HUES6 (cell line): ENCODE results near the gene B2M.
"Not testable (repeated sequence)": the region's sequence is repeated elsewhere in the genome, so short reads cannot be mapped to it uniquely, and the experiment has no call there.

Experiments used
- H3K27ac ChIP-seq: 2 replicates; pipeline ENCODE4 v1.7.0; 2013; ENCODE audit warnings: low read depth, mild to moderate bottlenecking, low read length, inconsistent platforms
- H3K27me3 ChIP-seq: 2 replicates; pipeline ENCODE4 v1.6.1; 2013; ENCODE audit warnings: low read length; ENCODE audit not compliant: control insufficient read depth, insufficient read depth
- H3K36me3 ChIP-seq: 2 replicates; pipeline ENCODE4 v1.6.1; 2013; ENCODE audit warnings: low read length; ENCODE audit not compliant: control insufficient read depth, insufficient read depth
- H3K4me1 ChIP-seq: 2 replicates; pipeline ENCODE4 v1.6.1; 2013; ENCODE audit warnings: low read length; ENCODE audit not compliant: control insufficient read depth, insufficient read depth
- H3K4me3 ChIP-seq: 2 replicates; pipeline ENCODE4 v1.5.1; 2013; ENCODE audit warnings: low read depth, low read length
- H3K9ac ChIP-seq: one replicate; pipeline ENCODE4 v1.6.1; 2013; ENCODE audit warnings: mild to moderate bottlenecking, low read length
- H3K9me3 ChIP-seq: 2 replicates; pipeline ENCODE4 v1.6.1; 2013; ENCODE audit warnings: low read depth, low read length; ENCODE audit not compliant: control insufficient read depth, insufficient read depth

The B2M gene

DNA sequence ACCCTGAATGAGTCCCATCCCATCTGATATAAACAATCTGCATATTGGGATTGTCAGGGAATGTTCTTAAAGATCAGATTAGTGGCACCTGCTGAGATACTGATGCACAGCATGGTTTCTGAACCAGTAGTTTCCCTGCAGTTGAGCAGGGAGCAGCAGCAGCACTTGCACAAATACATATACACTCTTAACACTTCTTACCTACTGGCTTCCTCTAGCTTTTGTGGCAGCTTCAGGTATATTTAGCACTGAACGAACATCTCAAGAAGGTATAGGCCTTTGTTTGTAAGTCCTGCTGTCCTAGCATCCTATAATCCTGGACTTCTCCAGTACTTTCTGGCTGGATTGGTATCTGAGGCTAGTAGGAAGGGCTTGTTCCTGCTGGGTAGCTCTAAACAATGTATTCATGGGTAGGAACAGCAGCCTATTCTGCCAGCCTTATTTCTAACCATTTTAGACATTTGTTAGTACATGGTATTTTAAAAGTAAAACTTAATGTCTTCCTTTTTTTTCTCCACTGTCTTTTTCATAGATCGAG, 4.5 kb downstream of the B2M start:
- Histone ChIP-seq H3K4me1 (no peaks in the 10 kb centered on the region), H3K9me3 (no peaks in the 10 kb centered on the region), H3K9ac (no peak overlapping the region), H3K4me3 (no peak overlapping the region), H3K27me3 (peaks cover 10% of the 10 kb centered on the region), H3K36me3 (peaks cover 27% of the 10 kb centered on the region), H3K27ac (no peak overlapping the region)

DNA sequence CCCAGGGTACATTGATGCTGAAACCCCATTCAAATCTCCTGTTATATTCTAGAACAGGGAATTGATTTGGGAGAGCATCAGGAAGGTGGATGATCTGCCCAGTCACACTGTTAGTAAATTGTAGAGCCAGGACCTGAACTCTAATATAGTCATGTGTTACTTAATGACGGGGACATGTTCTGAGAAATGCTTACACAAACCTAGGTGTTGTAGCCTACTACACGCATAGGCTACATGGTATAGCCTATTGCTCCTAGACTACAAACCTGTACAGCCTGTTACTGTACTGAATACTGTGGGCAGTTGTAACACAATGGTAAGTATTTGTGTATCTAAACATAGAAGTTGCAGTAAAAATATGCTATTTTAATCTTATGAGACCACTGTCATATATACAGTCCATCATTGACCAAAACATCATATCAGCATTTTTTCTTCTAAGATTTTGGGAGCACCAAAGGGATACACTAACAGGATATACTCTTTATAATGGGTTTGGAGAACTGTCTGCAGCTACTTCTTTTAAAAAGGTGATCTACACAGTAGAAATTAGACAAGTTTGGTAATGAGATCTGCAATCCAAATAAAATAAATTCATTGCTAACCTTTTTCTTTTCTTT, 5.8 kb downstream of the B2M start:
- H3K36me3 ChIP-seq = peaks cover 27% of the 10 kb centered on the region
- no peak overlapping the region for H3K9ac ChIP-seq
- H3K9me3 ChIP-seq = no peaks in the 10 kb centered on the region
- no peak overlapping the region for H3K4me3 ChIP-seq
- no peak overlapping the region for H3K27ac ChIP-seq
- peaks cover 6% of the 10 kb centered on the region for H3K27me3 ChIP-seq
- no peaks in the 10 kb centered on the region for H3K4me1 ChIP-seq

DNA sequence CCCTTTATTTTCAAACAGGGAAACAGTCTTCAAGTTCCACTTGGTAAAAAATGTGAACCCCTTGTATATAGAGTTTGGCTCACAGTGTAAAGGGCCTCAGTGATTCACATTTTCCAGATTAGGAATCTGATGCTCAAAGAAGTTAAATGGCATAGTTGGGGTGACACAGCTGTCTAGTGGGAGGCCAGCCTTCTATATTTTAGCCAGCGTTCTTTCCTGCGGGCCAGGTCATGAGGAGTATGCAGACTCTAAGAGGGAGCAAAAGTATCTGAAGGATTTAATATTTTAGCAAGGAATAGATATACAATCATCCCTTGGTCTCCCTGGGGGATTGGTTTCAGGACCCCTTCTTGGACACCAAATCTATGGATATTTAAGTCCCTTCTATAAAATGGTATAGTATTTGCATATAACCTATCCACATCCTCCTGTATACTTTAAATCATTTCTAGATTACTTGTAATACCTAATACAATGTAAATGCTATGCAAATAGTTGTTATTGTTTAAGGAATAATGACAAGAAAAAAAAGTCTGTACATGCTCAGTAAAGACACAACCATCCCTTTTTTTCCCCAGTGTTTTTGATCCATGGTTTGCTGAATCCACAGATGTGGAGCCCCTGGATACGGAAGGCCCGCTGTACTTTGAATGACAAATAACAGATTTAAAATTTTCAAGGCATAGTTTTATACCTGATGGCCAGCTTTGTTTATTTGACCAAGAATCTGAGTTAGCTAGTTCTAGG, 7.0 kb downstream of the B2M start:
- H3K9ac ChIP-seq = no peak overlapping the region
- no peaks in the 10 kb centered on the region for H3K27me3 ChIP-seq
- H3K4me1 ChIP-seq = no peaks in the 10 kb centered on the region
- H3K9me3 ChIP-seq = no peaks in the 10 kb centered on the region
- H3K4me3 ChIP-seq = no peak overlapping the region
- H3K36me3 ChIP-seq = peaks cover 27% of the 10 kb centered on the region
- no peak overlapping the region for H3K27ac ChIP-seq

DNA sequence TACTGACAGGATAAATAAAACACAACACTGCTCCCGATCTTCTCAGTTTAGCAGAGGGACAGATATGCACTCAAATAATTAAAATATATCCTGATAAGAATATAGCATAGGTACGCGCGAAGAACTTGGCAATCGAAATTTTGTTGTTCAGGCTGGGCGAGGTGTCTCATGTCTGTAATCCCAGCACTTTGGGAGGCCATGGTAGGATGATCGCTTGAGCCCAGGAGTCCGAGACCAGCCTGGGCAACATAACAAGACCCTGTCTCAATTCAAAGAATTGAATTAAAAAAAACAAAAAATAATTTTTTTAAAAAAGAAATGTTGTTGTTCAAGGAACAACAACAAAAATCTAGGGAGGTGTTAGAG, 7.6 kb downstream of the B2M start:
- H3K27me3 ChIP-seq = no peaks in the 10 kb centered on the region
- no peaks in the 10 kb centered on the region for H3K9me3 ChIP-seq
- H3K27ac ChIP-seq = no peak overlapping the region
- H3K4me3 ChIP-seq = no peak overlapping the region
- peaks cover 27% of the 10 kb centered on the region for H3K36me3 ChIP-seq
- no peaks in the 10 kb centered on the region for H3K4me1 ChIP-seq
- H3K9ac ChIP-seq = no peak overlapping the region

DNA sequence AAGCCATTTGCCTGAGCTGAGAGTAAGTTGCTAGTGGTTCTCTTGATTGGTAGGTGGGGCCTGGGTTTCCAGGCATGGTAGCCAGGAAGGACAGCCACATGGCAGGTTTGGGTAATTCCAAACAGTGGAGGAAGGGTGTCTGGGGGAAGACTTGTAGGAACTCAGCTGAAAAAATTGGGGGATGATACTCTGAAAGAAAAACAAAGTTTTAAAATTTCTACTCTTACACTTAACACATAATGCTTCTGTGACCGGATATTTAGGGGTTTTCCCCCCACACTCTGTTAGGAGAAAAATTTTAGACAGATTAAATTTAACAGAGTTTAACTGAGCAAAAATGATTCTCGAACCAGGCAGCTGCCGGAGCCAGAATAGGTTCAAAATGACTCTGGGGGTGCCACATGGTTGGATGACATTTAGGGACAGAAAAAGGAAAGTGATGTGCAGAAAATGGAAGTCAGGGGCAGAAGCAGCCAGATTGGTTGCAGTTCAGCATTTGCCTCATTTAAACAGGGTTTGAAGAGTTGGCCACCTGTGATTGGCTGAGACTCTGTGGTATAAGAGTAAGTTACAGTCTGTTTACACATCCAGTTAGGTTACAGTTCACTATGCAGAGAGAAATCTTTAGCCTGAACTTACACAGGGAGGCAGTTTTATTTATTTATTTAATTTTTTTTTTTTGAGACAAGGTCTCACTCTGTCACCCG, 8.1 kb downstream of the B2M start:
- Histone ChIP-seq H3K4me3 (no peak overlapping the region), H3K36me3 (peaks cover 27% of the 10 kb centered on the region), H3K9me3 (no peaks in the 10 kb centered on the region), H3K27ac (no peak overlapping the region), H3K9ac (no peak overlapping the region), H3K4me1 (no peaks in the 10 kb centered on the region), H3K27me3 (no peaks in the 10 kb centered on the region)

DNA sequence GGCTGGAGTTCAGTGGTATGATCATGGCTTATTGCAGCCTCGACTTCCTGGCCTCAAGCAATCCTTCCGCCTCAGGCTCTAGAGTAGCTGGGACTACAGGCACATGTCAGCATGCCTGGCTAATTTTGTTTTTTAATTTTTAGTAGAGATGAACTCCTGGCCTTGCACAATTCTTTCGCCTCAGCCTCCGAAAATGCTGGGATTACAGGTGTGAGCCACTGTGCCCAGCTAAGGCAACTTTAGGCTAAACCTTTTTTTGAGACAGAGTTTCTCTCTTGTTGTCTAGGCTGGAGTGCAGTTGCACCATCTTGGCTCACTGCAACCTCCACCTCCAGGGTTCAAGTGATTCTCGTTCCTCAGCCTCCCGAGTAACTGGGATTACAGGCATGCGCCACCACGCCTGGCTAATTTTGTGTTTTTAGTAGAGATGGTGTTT, 8.7 kb downstream of the B2M start:
- H3K36me3 ChIP-seq = peaks cover 27% of the 10 kb centered on the region
- not testable (repeated sequence) for H3K4me3 ChIP-seq, H3K27ac ChIP-seq, H3K4me1 ChIP-seq, H3K27me3 ChIP-seq, H3K9me3 ChIP-seq, H3K9ac ChIP-seq

DNA sequence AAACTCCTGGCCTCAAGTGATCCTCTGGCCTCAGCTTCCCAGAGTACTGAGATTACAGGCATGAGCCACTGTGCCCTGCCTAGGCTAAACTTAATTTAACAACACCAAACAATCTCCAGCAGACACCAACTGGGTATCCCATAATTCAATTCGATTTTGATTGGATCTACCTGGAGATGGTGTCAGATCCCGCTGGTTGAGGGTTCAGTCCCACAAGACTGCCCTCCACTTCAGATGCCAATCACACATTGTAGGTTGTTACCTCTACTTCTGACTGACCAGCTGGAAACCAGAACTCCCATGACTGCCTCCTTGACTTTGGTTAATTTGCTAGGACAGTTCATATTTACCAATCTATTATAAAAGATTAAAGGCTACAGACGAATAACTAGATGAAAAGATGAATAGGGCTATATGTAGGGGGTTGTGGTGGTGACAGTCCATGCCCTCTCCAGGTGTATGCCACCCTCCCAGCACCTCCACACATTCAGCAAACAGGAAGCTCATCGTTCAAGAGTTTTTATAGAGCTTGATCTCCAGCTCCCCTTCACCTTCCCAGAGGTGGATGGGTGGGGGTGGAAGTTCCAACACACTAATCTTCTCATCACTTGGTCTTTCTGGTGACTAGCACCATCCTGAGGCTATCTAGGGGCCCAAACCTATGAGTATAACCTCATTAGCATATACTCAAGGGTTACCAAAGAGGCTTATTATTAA, 9.3 kb downstream of the B2M start:
- Histone ChIP-seq H3K27ac (no peak overlapping the region), H3K36me3 (peaks cover 21% of the 10 kb centered on the region), H3K9me3 (no peaks in the 10 kb centered on the region), H3K4me3 (no peak overlapping the region), H3K9ac (no peak overlapping the region), H3K27me3 (no peaks in the 10 kb centered on the region), H3K4me1 (no peaks in the 10 kb centered on the region)

DNA sequence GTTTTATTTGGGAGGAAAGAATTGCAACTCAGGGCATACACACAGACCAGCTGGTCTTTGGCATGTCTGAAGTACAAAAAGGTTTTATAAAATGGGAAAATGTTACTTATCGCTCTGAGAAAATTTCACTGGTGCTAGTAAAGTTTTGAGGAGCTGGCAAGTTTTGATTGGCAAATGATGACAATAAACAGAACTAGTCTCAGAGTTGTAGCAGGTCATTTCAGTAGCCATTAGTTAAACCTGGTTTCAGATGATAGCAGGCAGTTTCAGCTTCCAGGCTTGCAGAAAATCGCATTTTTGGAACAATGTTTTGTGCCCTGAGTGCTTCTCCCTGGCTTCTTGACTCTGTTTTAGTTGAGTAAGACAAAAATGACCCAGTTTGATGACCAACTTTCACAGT, 10.7 kb downstream of the B2M start:
- Histone ChIP-seq H3K9ac (no peak overlapping the region), H3K4me3 (no peak overlapping the region), H3K27me3 (no peaks in the 10 kb centered on the region), H3K4me1 (peaks cover 10% of the 10 kb centered on the region), H3K9me3 (no peaks in the 10 kb centered on the region), H3K36me3 (peaks cover 7% of the 10 kb centered on the region), H3K27ac (no peak overlapping the region)

DNA sequence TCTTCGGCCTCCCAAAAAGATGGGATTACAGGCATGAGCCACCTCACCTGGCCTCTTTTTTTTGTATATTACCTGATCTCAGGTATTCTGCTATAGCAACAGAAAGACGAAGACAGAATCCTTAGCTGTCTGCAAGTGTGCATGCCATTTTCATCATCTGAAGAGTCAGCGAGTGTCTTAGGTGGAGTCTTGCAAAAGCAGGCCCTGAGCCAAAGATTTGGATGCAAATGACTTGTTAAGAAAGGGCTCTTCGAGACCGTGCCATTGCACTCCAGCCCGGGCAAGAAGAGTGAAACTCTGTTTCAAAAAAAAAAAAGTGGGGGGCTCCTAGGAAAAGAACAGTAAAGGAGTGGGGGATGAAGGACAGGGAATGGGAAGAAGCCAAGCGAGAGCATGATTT, 14.8 kb downstream of the B2M start:
- H3K9ac ChIP-seq = peak overlapping the region; percentile 34
- H3K27ac ChIP-seq = peak overlapping the region; percentile 50
- H3K36me3 ChIP-seq = no peaks in the 10 kb centered on the region
- no peaks in the 10 kb centered on the region for H3K27me3 ChIP-seq
- peaks cover 10% of the 10 kb centered on the region for H3K4me1 ChIP-seq
- H3K4me3 ChIP-seq = no peak overlapping the region
- no peaks in the 10 kb centered on the region for H3K9me3 ChIP-seq

DNA sequence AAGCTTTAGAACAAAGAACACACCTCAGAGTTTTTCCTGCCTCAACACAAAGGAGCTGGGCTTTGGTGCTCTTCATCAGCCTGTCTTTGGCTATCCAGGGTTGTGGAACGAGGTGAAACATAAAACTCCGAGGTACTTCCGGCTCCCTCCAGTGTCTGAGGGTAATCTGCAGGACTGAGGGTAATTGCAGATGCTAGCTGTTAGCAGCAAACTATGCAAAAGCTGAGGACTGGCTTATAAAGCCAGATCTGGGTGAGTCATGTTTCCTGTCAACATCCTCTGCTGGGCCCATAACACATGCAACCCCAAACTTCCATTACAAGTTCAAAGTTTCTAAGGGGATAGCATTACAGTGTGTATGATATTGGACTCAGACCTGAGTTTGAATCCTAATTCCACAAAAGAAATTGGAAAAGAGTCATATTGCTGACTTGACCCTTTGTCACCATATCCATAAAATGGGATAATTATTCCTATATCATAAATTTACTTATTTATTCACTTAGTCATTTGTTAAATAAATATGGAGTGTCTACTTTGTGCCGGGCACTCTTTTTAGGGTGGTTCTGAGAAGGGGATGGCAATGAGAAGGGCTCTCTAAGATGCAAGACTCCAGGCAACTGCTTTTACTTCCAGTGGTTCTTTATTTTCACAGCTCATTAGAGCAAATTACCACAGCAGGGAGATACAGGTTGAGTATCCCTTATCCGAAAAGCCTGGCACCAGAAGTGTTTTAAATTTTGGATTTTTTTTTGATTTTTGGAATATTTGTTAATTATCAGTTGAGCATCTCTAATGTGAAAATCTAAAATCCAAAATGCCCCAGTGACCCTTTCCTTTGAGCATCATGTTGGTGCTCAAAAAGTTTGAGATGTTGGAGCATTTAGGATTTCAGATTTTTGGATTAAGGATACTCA, 15.5 kb downstream of the B2M start:
- H3K36me3 ChIP-seq = no peaks in the 10 kb centered on the region; the same call in 1 of the 2 replicates
- peak overlapping the region; percentile 50 for H3K27ac ChIP-seq
- H3K9ac ChIP-seq = peak overlapping the region; percentile 34
- H3K27me3 ChIP-seq = no peaks in the 10 kb centered on the region
- H3K9me3 ChIP-seq = no peaks in the 10 kb centered on the region
- H3K4me3 ChIP-seq = no peak overlapping the region
- peaks cover 10% of the 10 kb centered on the region for H3K4me1 ChIP-seq
